Ectodermal cell (in vitro differentiated cells): ENCODE data around the gene SPOCK1.

Experiments used
- H3K27ac ChIP-seq: 2 replicates; pipeline ENCODE4 v1.7.0; 2013; ENCODE audit warnings: mild to moderate bottlenecking, low read depth, low read length; ENCODE audit not compliant: insufficient read depth, poor library complexity, severe bottlenecking
- H3K27me3 ChIP-seq: 2 replicates; pipeline ENCODE4 v1.7.0; 2013; ENCODE audit warnings: mild to moderate bottlenecking, low read length; ENCODE audit not compliant: insufficient read depth, control insufficient read depth, poor library complexity, severe bottlenecking
- H3K36me3 ChIP-seq: one replicate; pipeline ENCODE4 v1.7.0; 2013; ENCODE audit warnings: low read length; ENCODE audit not compliant: control insufficient read depth, insufficient read depth
- H3K4me1 ChIP-seq: one replicate; pipeline ENCODE4 v1.7.0; 2013; ENCODE audit warnings: low read length; ENCODE audit not compliant: control insufficient read depth, insufficient read depth
- H3K4me3 ChIP-seq: 2 replicates; pipeline ENCODE4 v1.7.0; 2013; ENCODE audit warnings: low read depth, low read length, control low read depth; ENCODE audit not compliant: insufficient read depth
- H3K9me3 ChIP-seq: 2 replicates; pipeline ENCODE4 v1.7.0; 2013; ENCODE audit warnings: mild to moderate bottlenecking, low read length, moderate library complexity; ENCODE audit not compliant: control insufficient read depth
- WGBS, 2 experiments: methylation state at CpG; one replicate each; pipeline ENCODE4 v1.1.7; 2013; ENCODE audit warnings: missing lambda C conversion rate in 2 of 2; 5-methylcytosine and 5-hydroxymethylcytosine counted together

Gene SPOCK1

GRCh38 chr5:137214446-137215189 is 284.5 kb downstream of the SPOCK1 start:
- no peak overlapping the region for H3K27ac ChIP-seq
- no peaks in the 10 kb centered on the region for H3K27me3 ChIP-seq
- no peaks in the 10 kb centered on the region for H3K36me3 ChIP-seq
- H3K9me3 ChIP-seq, result no peaks in the 10 kb centered on the region
- H3K4me1 ChIP-seq, result no peaks in the 10 kb centered on the region
- no peak overlapping the region for H3K4me3 ChIP-seq
- 86 to 100% methylated on average over 1 to 2 of the region's 2 CpGs for WGBS, 2 experiments

GRCh38 chr5:137212471-137212870 is 286.7 kb downstream of the SPOCK1 start:
- H3K27ac ChIP-seq, result no peak overlapping the region
- no peaks in the 10 kb centered on the region for H3K9me3 ChIP-seq
- H3K4me1 ChIP-seq, result no peaks in the 10 kb centered on the region
- H3K27me3 ChIP-seq, result no peaks in the 10 kb centered on the region
- H3K4me3 ChIP-seq, result no peak overlapping the region
- 95 to 96% methylated on average over 3 of the region's 3 CpGs for WGBS, 2 experiments
- H3K36me3 ChIP-seq, result no peaks in the 10 kb centered on the region

- H3K9me3 ChIP-seq, result no peaks in the 10 kb centered on the region
- H3K4me3 ChIP-seq, result no peak overlapping the region
- H3K27me3 ChIP-seq, result peaks cover 3% of the 10 kb centered on the region
- WGBS, 2 experiments, result 88 to 97% methylated on average over 7 to 9 of the region's 9 CpGs
- H3K27ac ChIP-seq, result no peak overlapping the region
- no peaks in the 10 kb centered on the region for H3K36me3 ChIP-seq
- H3K4me1 ChIP-seq, result no peaks in the 10 kb centered on the region
Measured at GRCh38 chr5:137209232-137209809, 289.8 kb downstream of the SPOCK1 start.

GRCh38 chr5:137207023-137207760 is 291.9 kb downstream of the SPOCK1 start:
- Histone ChIP-seq H3K27me3 (peaks cover 3% of the 10 kb centered on the region), H3K4me1 (no peaks in the 10 kb centered on the region), H3K27ac (no peak overlapping the region), H3K9me3 (no peaks in the 10 kb centered on the region), H3K4me3 (no peak overlapping the region), H3K36me3 (no peaks in the 10 kb centered on the region)
- WGBS, 2 experiments, result 92 to 95% methylated on average over 4 of the region's 4 CpGs

GRCh38 chr5:137206030-137206715 is 293.0 kb downstream of the SPOCK1 start:
- WGBS, 2 experiments, result 74 to 76% methylated on average over 6 of the region's 6 CpGs
- peaks cover 4% of the 10 kb centered on the region for H3K4me1 ChIP-seq
- H3K27me3 ChIP-seq, result peaks cover 3% of the 10 kb centered on the region
- H3K36me3 ChIP-seq, result no peaks in the 10 kb centered on the region
- no peaks in the 10 kb centered on the region for H3K9me3 ChIP-seq
- H3K4me3 ChIP-seq, result no peak overlapping the region
- H3K27ac ChIP-seq, result no peak overlapping the region

GRCh38 chr5:137205231-137206027 is 293.7 kb downstream of the SPOCK1 start:
- 72 to 89% methylated on average over 5 to 6 of the region's 6 CpGs for WGBS, 2 experiments
- Histone ChIP-seq H3K4me3 (no peak overlapping the region), H3K27ac (no peak overlapping the region), H3K27me3 (peaks cover 3% of the 10 kb centered on the region), H3K36me3 (no peaks in the 10 kb centered on the region), H3K9me3 (no peaks in the 10 kb centered on the region), H3K4me1 (peaks cover 9% of the 10 kb centered on the region)

GRCh38 chr5:137203011-137203632 is 296.0 kb downstream of the SPOCK1 start:
- Histone ChIP-seq H3K27me3 (peaks cover 3% of the 10 kb centered on the region), H3K36me3 (no peaks in the 10 kb centered on the region), H3K4me3 (no peak overlapping the region), H3K27ac (no peak overlapping the region), H3K9me3 (no peaks in the 10 kb centered on the region), H3K4me1 (peaks cover 18% of the 10 kb centered on the region)
- WGBS, 2 experiments, result 70 to 73% methylated on average over 4 of the region's 4 CpGs

- H3K27me3 ChIP-seq, result no peaks in the 10 kb centered on the region
- H3K4me3 ChIP-seq, result no peak overlapping the region
- H3K27ac ChIP-seq, result no peak overlapping the region
- WGBS, 2 experiments, result 88% methylated on average over 3 of the region's 3 CpGs
- peaks cover 18% of the 10 kb centered on the region for H3K4me1 ChIP-seq
- H3K9me3 ChIP-seq, result no peaks in the 10 kb centered on the region
- no peaks in the 10 kb centered on the region for H3K36me3 ChIP-seq
Measured at GRCh38 chr5:137201876-137202275, 297.2 kb downstream of the SPOCK1 start.

GRCh38 chr5:137200906-137201700 is 298.0 kb downstream of the SPOCK1 start:
- H3K4me3 ChIP-seq, result no peak overlapping the region
- H3K9me3 ChIP-seq, result no peaks in the 10 kb centered on the region
- no peaks in the 10 kb centered on the region for H3K27me3 ChIP-seq
- H3K36me3 ChIP-seq, result no peaks in the 10 kb centered on the region
- H3K4me1 ChIP-seq, result peaks cover 18% of the 10 kb centered on the region
- WGBS, 2 experiments, result 51 to 57% methylated on average over 3 to 5 of the region's 5 CpGs
- no peak overlapping the region for H3K27ac ChIP-seq
